ENCODE measurements around the gene MYRIP.
"Not testable (repeated sequence)": the region's sequence is repeated elsewhere in the genome, so short reads cannot be mapped to it uniquely, and the experiment has no call there.

DNA sequence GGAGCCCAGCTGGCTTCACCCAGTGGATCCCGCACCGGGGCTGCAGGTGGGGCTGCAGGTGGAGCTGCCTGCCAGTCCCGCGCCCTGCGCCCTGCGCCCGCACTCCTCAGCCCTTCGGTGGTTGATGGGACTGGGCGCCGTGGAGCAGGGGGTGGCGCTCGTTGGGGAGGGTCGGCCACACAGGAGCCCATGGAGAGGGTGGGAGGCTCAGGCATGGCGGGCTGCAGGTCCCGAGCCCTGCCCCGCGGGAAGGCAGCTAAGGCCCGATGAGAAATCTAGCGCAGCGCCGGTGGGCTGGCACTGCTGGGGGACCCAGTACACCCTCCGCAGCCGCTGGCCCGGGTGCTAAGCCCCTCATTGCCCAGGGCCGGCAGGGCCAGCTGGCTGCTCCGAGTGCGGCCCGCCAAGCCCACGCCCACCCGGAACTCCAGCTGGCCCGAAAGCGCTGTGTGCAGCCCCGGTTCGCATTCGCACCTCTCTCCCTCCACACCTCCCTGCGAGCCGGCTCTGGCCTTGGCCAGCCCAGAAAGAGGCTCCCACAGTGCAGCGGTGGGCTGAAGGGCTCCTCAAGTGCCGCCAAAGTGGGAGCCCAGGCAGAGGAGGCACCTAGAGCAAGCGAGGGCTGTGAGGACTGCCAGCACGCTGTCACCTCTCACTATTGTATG, 268.6 kb downstream of the MYRIP start:
- not testable (repeated sequence) for TF ChIP-seq TARDBP (IDR thresholded peaks at IDR 0.05; ENCODE audit: borderline replicate concordance); ESRRA (IDR thresholded peaks at IDR 0.05; ENCODE audit: low read length); YY1 (IDR thresholded peaks at IDR 0.05; ENCODE audit: low read depth, low read length); EZH2 (IDR thresholded peaks at IDR 0.05; ENCODE audit: borderline replicate concordance, control insufficient read depth, low read depth, low read length); EP300 (IDR thresholded peaks at IDR 0.05; ENCODE audit: borderline replicate concordance in 1 of 2, control insufficient read depth in 1 of 2, low read depth in 2 of 2, low read length in 2 of 2); PAX5 (IDR thresholded peaks at IDR 0.05; ENCODE audit: borderline replicate concordance, low read depth, low read length); RFX5 (IDR thresholded peaks at IDR 0.05; ENCODE audit: low read depth, low read length); POLR2A (IDR thresholded peaks at IDR 0.05; ENCODE audit: low read depth, low read length); ZNF274 (IDR thresholded peaks at IDR 0.05; ENCODE audit: insufficient read depth, insufficient read length); BACH1 (IDR thresholded peaks at IDR 0.05; ENCODE audit: borderline replicate concordance)
- TF ChIP-seq, protein P1, sequence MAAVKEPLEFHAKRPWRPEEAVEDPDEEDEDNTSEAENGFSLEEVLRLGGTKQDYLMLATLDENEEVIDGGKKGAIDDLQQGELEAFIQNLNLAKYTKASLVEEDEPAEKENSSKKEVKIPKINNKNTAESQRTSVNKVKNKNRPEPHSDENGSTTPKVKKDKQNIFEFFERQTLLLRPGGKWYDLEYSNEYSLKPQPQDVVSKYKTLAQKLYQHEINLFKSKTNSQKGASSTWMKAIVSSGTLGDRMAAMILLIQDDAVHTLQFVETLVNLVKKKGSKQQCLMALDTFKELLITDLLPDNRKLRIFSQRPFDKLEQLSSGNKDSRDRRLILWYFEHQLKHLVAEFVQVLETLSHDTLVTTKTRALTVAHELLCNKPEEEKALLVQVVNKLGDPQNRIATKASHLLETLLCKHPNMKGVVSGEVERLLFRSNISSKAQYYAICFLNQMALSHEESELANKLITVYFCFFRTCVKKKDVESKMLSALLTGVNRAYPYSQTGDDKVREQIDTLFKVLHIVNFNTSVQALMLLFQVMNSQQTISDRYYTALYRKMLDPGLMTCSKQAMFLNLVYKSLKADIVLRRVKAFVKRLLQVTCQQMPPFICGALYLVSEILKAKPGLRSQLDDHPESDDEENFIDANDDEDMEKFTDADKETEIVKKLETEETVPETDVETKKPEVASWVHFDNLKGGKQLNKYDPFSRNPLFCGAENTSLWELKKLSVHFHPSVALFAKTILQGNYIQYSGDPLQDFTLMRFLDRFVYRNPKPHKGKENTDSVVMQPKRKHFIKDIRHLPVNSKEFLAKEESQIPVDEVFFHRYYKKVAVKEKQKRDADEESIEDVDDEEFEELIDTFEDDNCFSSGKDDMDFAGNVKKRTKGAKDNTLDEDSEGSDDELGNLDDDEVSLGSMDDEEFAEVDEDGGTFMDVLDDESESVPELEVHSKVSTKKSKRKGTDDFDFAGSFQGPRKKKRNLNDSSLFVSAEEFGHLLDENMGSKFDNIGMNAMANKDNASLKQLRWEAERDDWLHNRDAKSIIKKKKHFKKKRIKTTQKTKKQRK (IDR thresholded peaks at IDR 0.05; ENCODE audit: low read depth, low read length), result not testable (repeated sequence)
- TF ChIP-seq, protein P2, sequence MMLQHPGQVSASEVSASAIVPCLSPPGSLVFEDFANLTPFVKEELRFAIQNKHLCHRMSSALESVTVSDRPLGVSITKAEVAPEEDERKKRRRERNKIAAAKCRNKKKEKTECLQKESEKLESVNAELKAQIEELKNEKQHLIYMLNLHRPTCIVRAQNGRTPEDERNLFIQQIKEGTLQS (IDR thresholded peaks at IDR 0.05; ENCODE audit: borderline replicate concordance, extremely low read depth, low read depth, low read length), result not testable (repeated sequence)
- TF ChIP-seq, protein P3, sequence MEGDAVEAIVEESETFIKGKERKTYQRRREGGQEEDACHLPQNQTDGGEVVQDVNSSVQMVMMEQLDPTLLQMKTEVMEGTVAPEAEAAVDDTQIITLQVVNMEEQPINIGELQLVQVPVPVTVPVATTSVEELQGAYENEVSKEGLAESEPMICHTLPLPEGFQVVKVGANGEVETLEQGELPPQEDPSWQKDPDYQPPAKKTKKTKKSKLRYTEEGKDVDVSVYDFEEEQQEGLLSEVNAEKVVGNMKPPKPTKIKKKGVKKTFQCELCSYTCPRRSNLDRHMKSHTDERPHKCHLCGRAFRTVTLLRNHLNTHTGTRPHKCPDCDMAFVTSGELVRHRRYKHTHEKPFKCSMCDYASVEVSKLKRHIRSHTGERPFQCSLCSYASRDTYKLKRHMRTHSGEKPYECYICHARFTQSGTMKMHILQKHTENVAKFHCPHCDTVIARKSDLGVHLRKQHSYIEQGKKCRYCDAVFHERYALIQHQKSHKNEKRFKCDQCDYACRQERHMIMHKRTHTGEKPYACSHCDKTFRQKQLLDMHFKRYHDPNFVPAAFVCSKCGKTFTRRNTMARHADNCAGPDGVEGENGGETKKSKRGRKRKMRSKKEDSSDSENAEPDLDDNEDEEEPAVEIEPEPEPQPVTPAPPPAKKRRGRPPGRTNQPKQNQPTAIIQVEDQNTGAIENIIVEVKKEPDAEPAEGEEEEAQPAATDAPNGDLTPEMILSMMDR (IDR thresholded peaks at IDR 0.05 in 2 of 3, conservative IDR thresholded peaks at IDR 0.05 in 1 of 3; ENCODE audit: control insufficient read depth in 2 of 3, extremely low read depth in 1 of 3, insufficient read depth in 1 of 3, low read depth in 3 of 3, low read length in 3 of 3), result not testable (repeated sequence)
- TF ChIP-seq, protein P4, sequence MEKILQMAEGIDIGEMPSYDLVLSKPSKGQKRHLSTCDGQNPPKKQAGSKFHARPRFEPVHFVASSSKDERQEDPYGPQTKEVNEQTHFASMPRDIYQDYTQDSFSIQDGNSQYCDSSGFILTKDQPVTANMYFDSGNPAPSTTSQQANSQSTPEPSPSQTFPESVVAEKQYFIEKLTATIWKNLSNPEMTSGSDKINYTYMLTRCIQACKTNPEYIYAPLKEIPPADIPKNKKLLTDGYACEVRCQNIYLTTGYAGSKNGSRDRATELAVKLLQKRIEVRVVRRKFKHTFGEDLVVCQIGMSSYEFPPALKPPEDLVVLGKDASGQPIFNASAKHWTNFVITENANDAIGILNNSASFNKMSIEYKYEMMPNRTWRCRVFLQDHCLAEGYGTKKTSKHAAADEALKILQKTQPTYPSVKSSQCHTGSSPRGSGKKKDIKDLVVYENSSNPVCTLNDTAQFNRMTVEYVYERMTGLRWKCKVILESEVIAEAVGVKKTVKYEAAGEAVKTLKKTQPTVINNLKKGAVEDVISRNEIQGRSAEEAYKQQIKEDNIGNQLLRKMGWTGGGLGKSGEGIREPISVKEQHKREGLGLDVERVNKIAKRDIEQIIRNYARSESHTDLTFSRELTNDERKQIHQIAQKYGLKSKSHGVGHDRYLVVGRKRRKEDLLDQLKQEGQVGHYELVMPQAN (conservative IDR thresholded peaks at IDR 0.05), result not testable (repeated sequence)

All from GM12878 (cell line).